Myometrial cell (primary cell): ENCODE results near the gene TMEM79. TPM values are rescaled to one million over a fixed set of nuclear protein-coding genes. Genes with fewer than 3 reads are reported as not detected.

Source experiments
- total RNA-seq: library from RNA; depleted of rRNA; stranded (reverse); fragments of >200 nt; gene quantifications from 2 replicates; pipeline ENCODE4 v1.2.3, GENCODE V29; 2015

Gene TMEM79, protein sequence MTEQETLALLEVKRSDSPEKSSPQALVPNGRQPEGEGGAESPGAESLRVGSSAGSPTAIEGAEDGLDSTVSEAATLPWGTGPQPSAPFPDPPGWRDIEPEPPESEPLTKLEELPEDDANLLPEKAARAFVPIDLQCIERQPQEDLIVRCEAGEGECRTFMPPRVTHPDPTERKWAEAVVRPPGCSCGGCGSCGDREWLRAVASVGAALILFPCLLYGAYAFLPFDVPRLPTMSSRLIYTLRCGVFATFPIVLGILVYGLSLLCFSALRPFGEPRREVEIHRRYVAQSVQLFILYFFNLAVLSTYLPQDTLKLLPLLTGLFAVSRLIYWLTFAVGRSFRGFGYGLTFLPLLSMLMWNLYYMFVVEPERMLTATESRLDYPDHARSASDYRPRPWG
- total RNA-seq, result 1.2 and 1.4 TPM in 2 replicates

GRCh38 chr1:156284112-156284511 lies at the start of gene TMEM79:
TMEM79 (plus strand) TSS chr1:156284325; CDS start chr1:156285227, 902 bp downstream.

DNA sequence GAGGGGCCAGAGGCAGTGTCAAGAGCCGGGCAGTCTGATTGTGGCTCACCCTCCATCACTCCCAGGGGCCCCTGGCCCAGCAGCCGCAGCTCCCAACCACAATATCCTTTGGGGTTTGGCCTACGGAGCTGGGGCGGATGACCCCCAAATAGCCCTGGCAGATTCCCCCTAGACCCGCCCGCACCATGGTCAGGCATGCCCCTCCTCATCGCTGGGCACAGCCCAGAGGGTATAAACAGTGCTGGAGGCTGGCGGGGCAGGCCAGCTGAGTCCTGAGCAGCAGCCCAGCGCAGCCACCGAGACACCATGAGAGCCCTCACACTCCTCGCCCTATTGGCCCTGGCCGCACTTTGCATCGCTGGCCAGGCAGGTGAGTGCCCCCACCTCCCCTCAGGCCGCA lies 42.2 kb upstream of the TMEM79 start, which contains the start of gene BGLAP:
TSS of gene BGLAP (plus strand) at position 259 of the 400 bp plus-strand sequence. CDS start at position 307, 48 bp downstream.

DNA sequence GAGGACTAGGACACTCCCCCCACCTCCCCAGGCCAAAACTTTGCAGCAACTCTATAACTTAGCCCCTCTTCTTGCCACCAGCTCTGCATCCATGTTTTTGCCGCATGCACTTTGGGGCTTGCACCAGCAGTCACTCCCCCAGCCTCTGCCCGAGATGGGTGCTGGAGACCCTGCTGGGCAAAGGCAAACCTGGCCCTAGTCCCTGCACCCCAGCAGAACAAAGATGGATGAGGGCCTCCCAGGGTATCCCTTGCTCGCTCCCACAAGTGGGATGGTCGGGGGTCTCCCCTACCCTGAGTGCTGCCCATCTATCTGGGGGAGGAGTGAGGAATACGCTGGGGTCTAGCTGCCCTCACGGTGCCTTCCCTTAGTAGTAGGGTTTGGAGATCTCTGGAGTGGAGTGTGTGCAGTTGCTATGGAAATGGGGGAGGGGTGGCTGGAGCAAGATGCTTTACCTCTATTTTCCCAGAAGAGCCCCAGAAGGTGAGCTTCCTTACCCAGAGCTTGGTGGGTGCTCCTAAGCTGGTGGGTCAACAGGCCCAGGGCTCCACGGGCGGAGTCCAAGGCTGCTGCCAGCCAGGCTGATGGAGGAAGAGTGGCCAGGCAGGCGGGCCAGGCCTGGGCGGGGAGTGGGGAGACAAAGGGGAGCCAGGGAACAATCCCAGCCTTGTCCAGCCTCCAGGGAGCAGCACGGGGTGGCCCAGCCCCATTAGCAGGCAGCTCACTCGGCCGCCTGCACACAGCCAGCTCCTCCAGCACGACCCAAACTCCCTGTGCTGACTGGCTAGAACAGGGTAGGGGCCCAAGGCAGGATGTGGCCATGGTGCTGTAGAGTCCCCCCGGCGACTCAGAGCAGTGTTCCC lies 36.4 kb upstream of the TMEM79 start, which contains the start of gene PAQR6:
TSS of gene PAQR6 (minus strand) at position 597 of the 863 bp plus-strand sequence. CDS start 1,325 bp downstream, outside the sequence.

GRCh38 chr1:156282479-156283222 lies 1.5 kb upstream of the TMEM79 start, which contains the start of gene SMG5:
SMG5 (minus strand) TSS chr1:156282825; CDS start chr1:156282680, 145 bp downstream.

DNA sequence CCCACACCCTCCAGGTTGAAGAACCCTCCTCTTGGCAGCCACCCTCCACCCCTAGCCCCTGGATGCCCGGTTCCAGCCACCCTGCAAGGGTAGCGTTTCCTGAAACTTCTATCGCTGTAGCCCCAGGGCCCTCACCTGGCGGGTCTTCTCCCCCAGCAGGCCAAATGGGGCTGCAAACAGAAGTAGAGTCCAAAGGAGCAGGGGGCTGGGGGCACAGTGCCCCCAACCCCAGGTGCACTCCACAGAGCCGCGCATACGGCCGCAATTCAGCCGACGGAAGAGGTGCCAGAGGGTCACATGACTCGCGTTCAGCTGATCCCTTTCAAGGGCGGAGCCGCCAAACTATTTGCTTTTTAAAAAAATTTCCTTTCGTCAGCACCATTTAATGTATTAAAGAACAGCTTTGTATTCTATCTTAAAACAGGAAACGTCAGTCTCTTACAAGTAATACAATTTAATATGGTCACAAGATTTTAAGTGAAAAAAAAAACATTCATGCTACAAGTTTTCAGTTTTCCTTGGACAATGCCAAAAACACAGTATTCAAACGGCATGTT lies 11.3 kb downstream of the TMEM79 start, which contains the start of gene GLMP:
TSS of gene GLMP (minus strand) at position 289 of the 557 bp plus-strand sequence. CDS start at position 255, 34 bp downstream.

DNA sequence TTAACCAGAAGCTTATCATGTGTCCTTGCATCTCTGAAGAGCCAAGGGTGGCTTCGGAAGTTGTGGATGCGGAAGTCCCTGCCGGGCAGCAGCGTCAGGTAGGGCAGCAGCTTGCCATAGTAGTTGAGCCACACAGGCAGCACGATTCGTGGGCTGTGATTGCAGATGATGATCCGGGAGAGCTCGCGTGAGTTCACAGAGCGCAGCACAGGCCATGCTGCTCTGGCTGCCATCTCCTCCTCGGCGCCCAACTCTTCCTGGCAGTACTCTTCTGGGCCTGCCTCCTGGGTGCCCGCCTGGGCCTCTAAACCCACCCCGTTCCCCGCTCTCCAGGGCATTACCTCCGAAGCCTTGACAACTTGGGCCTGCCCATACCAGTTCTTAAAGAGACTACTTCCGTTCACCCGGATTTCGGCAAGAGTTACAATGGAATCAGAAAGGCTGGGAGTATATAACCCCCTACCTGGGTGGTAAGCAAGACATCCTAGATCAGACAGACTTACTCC lies 14.8 kb downstream of the TMEM79 start, which contains the start of gene VHLL:
TSS of gene VHLL (minus strand) at position 456 of the 506 bp plus-strand sequence. CDS start at position 338, 118 bp downstream.

DNA sequence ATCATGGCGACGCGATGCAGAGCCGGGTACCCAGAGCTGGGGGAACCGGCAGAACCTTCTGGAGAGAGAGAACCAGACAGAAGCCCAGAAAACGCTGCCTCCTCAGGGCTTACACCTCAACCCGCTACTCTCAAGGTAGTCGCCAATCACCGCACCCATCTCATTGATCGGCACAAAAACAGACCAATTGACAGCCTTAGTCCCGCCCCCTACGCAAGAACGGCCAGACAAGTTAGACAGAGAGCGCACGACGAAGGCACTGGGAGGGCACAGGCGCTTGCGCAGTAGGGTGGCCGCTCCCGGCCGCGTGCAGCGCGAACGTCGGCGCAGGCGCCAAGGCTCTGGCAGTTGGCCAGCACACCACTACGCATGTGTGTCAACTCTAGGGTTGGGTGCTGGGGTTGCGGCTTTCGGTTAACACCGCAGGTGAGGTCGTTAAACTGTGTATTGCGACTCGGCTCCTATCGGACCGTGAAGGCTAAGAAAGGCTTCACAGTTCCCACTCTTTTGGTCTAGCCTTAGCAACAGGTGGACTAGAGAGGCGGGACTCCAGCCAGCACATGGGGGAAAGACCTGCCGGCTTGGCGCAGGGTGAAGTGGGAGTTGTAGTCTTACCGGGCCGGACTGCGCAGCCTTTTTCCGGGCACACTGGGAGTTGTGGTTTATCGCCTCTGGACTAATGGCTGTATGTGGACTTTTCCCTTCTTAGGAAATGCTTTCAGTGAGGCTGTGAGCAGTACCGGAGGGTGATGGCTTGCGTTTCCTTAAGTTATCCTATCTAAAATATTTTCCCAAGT lies 54.3 kb downstream of the TMEM79 start, which contains the start of the genes CCT3 and TSACC:
TSS of gene CCT3 (minus strand) at position 113 of the 797 bp plus-strand sequence. CDS start at position 5, 108 bp downstream.
TSS of gene TSACC (plus strand) at position 347 of the 797 bp plus-strand sequence. CDS start 1,232 bp downstream, outside the sequence.

Other genes with a start within 250 kb of the TMEM79 start
- gene UBQLN4, start 230.5 kb upstream of the TMEM79 start, total RNA-seq, result 19.3 and 19.6 TPM in 2 replicates
- gene LAMTOR2, start 229.5 kb upstream of the TMEM79 start, total RNA-seq, result 76.1 and 78.7 TPM in 2 replicates
- not detected in 2 replicates for gene RAB25, start 223.2 kb upstream of the TMEM79 start, total RNA-seq
- 0.58 and 0.71 TPM in 2 replicates for gene MEX3A, start 201.9 kb upstream of the TMEM79 start, total RNA-seq
- gene LMNA, start 169.6 kb upstream of the TMEM79 start, total RNA-seq, result 897 and 914 TPM in 2 replicates
- gene SEMA4A, start 130.7 kb upstream of the TMEM79 start, total RNA-seq, result under 0.01 and 0.35 TPM in 2 replicates
- gene SLC25A44, start 90.2 kb upstream of the TMEM79 start, total RNA-seq, result 14.7 and 15.2 TPM in 2 replicates
- 83.6 and 94.0 TPM in 2 replicates for gene PMF1, start 71.3 kb upstream of the TMEM79 start, total RNA-seq
- 3.7 TPM in 1 of 2 replicates, not detected in the other for gene BGLAP, start 42.1 kb upstream of the TMEM79 start, total RNA-seq
- gene PAQR6, start 36.3 kb upstream of the TMEM79 start, total RNA-seq, result not detected in 2 replicates
- gene SMG5, start 1.5 kb upstream of the TMEM79 start, total RNA-seq, result 53.3 and 54.4 TPM in 2 replicates
- 102 and 133 TPM in 2 replicates for gene GLMP, start 11.4 kb downstream of the TMEM79 start, total RNA-seq
- not detected in 2 replicates for gene VHLL, start 15.0 kb downstream of the TMEM79 start, total RNA-seq
- 427 and 505 TPM in 2 replicates for gene CCT3, start 54.0 kb downstream of the TMEM79 start, total RNA-seq
- gene TSACC, start 54.2 kb downstream of the TMEM79 start, total RNA-seq, result not detected in 2 replicates
- gene RHBG, start 84.9 kb downstream of the TMEM79 start, total RNA-seq, result not detected in 2 replicates
- gene MEF2D, start 216.4 kb downstream of the TMEM79 start, total RNA-seq, result 10.4 and 21.1 TPM in 2 replicates